Measurements from ENCODE around the gene SELENOI. TPM values are rescaled to one million over a fixed set of nuclear protein-coding genes. Genes with fewer than 3 reads are reported as not detected.

Gene SELENOI
- total RNA-seq, 1 donor from 2014 or later, result 51.9 TPM

DNA sequence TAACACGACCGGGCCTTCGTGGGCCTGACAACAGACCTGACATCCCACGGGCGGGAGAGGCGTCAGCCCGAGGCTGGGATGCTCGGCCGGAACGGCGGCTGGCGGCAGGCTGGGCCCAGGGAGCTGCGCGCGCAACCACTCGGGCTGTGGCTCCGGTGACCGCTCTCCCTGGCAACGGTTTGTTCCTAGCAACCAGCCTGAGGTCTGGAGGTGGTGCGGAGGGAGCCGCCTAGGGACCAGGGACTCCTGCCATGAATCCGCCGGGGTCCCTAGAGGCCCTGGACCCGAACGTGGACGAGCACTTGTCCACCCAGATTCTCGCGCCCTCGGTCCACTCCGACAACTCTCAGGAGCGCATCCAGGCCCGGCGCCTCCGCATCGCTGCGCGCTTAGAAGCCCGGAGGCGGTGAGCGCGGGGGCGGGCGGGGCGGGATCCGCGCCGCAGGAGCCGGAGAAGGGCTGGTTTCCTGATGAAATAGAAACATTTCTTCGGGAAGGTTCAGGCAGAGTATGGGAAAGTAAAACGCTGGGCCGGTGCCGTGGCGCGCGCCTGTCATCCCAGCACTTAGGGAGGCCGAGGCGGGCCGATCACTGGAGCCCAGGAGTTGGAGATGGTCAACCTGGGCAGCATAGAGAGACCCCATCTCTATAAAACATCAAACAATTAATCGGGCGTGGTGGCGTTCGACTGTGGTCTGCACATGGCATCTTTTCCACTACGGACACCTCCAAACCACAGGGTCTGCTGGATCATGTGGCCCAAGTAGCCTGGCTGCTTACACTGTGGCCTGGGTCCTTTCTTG is 56.0 kb downstream of the SELENOI start, which contains the start of gene DRC1:
TSS of gene DRC1 (plus strand) at position 182 of the 803 bp plus-strand sequence. CDS start at position 252, 70 bp downstream.
- H3K36me3 ChIP-seq (ENCODE audit: insufficient read depth, low read length), result no peaks in the 10 kb centered on the region
- peak within 1 kb of the TSS; percentile 81 for H3K9ac ChIP-seq (ENCODE audit: low read length)
- peak within 1 kb of the TSS; percentile 83 for H3K27ac ChIP-seq (ENCODE audit: low read depth, low read length)
- no peaks in the 10 kb centered on the region for H4K20me1 ChIP-seq (ENCODE audit: insufficient read depth, low read length)
- H3K4me3 ChIP-seq (ENCODE audit: insufficient read depth, low read depth, low read length), result peak within 1 kb of the TSS; percentile 64
- DNase-seq (ENCODE audit: low read depth) (peak; percentile 62), FAIRE-seq (no peak)
- no peaks in the 10 kb centered on the region for H3K9me3 ChIP-seq (ENCODE audit: insufficient read depth, low read depth, low read length)
- H3K4me1 ChIP-seq (ENCODE audit: insufficient read depth, low read length), result peaks cover 9% of the 10 kb centered on the region
- no peaks in the 10 kb centered on the region for H3K27me3 Mint-ChIP-seq (ENCODE audit: low read depth, unreplicated experiment)
- no peaks in the 10 kb centered on the region for H3K36me3 Mint-ChIP-seq (ENCODE audit: low read depth, unreplicated experiment)
- no peaks in the 10 kb centered on the region for H3K9me3 Mint-ChIP-seq (ENCODE audit: unreplicated experiment)
- peaks cover 6% of the 10 kb centered on the region for H3K4me1 Mint-ChIP-seq (ENCODE audit: low read depth, unreplicated experiment)
- H3K79me2 ChIP-seq (ENCODE audit: insufficient read depth, low read length), result no peaks in the 10 kb centered on the region
- H3K4me3 Mint-ChIP-seq (ENCODE audit: unreplicated experiment), result peak within 1 kb of the TSS; percentile 73
- H3K27me3 ChIP-seq (ENCODE audit: insufficient read depth, low read length), result no peaks in the 10 kb centered on the region
- peak within 1 kb of the TSS; percentile 87 for H3K4me2 ChIP-seq (ENCODE audit: low read length)
- TF ChIP-seq EZH2 (IDR thresholded peaks at IDR 0.05; ENCODE audit: insufficient read depth, low read length), result no peak
- TF ChIP-seq CTCF (IDR thresholded peaks at IDR 0.05; ENCODE audit: insufficient read depth, low read depth, low read length), result no peak
- peak within 1 kb of the TSS; percentile 77 for H2AFZ ChIP-seq (ENCODE audit: low read depth, low read length)
- peak within 1 kb of the TSS; percentile 83 for H3K27ac Mint-ChIP-seq (ENCODE audit: unreplicated experiment)

GRCh38 chr2:26407526-26407925 is 61.6 kb downstream of the SELENOI start:
- Mint-ChIP-seq H3K4me1 (ENCODE audit: low read depth, unreplicated experiment) (peaks cover 1% of the 10 kb centered on the region), H3K9me3 (ENCODE audit: unreplicated experiment) (no peaks in the 10 kb centered on the region), H3K4me3 (ENCODE audit: unreplicated experiment) (no peak overlapping the region), H3K36me3 (ENCODE audit: low read depth, unreplicated experiment) (peaks cover 2% of the 10 kb centered on the region), H3K27me3 (ENCODE audit: low read depth, unreplicated experiment) (peaks cover 5% of the 10 kb centered on the region), H3K27ac (ENCODE audit: unreplicated experiment) (no peak overlapping the region)
- TF ChIP-seq CTCF (IDR thresholded peaks at IDR 0.05; ENCODE audit: insufficient read depth, low read depth, low read length), result no peak
- no peak for TF ChIP-seq EZH2 (IDR thresholded peaks at IDR 0.05; ENCODE audit: insufficient read depth, low read length)
- Histone ChIP-seq H3K4me2 (ENCODE audit: low read length) (no peak overlapping the region), H4K20me1 (ENCODE audit: insufficient read depth, low read length) (no peaks in the 10 kb centered on the region), H3K4me1 (ENCODE audit: insufficient read depth, low read length) (no peaks in the 10 kb centered on the region), H3K9me3 (ENCODE audit: insufficient read depth, low read depth, low read length) (no peaks in the 10 kb centered on the region), H3K27ac (ENCODE audit: low read depth, low read length) (no peak overlapping the region), H3K79me2 (ENCODE audit: insufficient read depth, low read length) (no peaks in the 10 kb centered on the region), H3K9ac (ENCODE audit: low read length) (no peak overlapping the region), H3K4me3 (ENCODE audit: insufficient read depth, low read depth, low read length) (no peak overlapping the region), H3K36me3 (ENCODE audit: insufficient read depth, low read length) (no peaks in the 10 kb centered on the region), H3K27me3 (ENCODE audit: insufficient read depth, low read length) (peaks cover 3% of the 10 kb centered on the region), H2AFZ (ENCODE audit: low read depth, low read length) (no peak overlapping the region)
- FAIRE-seq (no peak), DNase-seq (ENCODE audit: low read depth) (no peak)

DNA sequence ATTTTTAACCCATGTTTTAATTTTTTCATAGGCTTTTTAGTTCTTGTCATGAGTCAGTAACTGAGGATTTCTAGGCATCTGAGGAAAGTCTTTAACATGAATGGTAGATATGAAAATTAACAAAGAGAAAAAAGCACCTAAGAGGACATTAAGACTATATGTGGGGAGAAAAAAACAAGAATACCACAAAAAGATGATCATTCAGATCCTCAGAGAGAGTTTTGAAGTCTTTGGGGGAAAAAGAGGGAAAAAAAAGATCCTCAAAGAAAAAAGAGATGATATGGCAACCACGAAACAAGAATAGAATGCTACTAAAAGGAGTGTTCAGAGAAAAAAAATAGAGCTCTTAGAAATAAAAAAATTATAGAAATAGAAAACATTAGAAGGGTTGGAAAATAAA is 63.8 kb downstream of the SELENOI start:
- H3K9ac ChIP-seq (ENCODE audit: low read length), result no peak overlapping the region
- peaks cover 3% of the 10 kb centered on the region for H3K27me3 ChIP-seq (ENCODE audit: insufficient read depth, low read length)
- no peak overlapping the region for H3K4me2 ChIP-seq (ENCODE audit: low read length)
- H3K4me3 ChIP-seq (ENCODE audit: insufficient read depth, low read depth, low read length), result no peak overlapping the region
- FAIRE-seq (no peak), DNase-seq (ENCODE audit: low read depth) (no peak)
- Mint-ChIP-seq H3K36me3 (ENCODE audit: low read depth, unreplicated experiment) (peaks cover 2% of the 10 kb centered on the region), H3K4me1 (ENCODE audit: low read depth, unreplicated experiment) (peaks cover 1% of the 10 kb centered on the region), H3K27ac (ENCODE audit: unreplicated experiment) (no peak overlapping the region), H3K9me3 (ENCODE audit: unreplicated experiment) (no peaks in the 10 kb centered on the region), H3K4me3 (ENCODE audit: unreplicated experiment) (no peak overlapping the region), H3K27me3 (ENCODE audit: low read depth, unreplicated experiment) (peaks cover 5% of the 10 kb centered on the region)
- no peak overlapping the region for H2AFZ ChIP-seq (ENCODE audit: low read depth, low read length)
- no peaks in the 10 kb centered on the region for H3K36me3 ChIP-seq (ENCODE audit: insufficient read depth, low read length)
- TF ChIP-seq EZH2 (IDR thresholded peaks at IDR 0.05; ENCODE audit: insufficient read depth, low read length) (no peak), CTCF (IDR thresholded peaks at IDR 0.05; ENCODE audit: insufficient read depth, low read depth, low read length) (no peak)
- H3K79me2 ChIP-seq (ENCODE audit: insufficient read depth, low read length), result no peaks in the 10 kb centered on the region
- H3K27ac ChIP-seq (ENCODE audit: low read depth, low read length), result no peak overlapping the region
- H3K9me3 ChIP-seq (ENCODE audit: insufficient read depth, low read depth, low read length), result no peaks in the 10 kb centered on the region
- H3K4me1 ChIP-seq (ENCODE audit: insufficient read depth, low read length), result no peaks in the 10 kb centered on the region
- no peaks in the 10 kb centered on the region for H4K20me1 ChIP-seq (ENCODE audit: insufficient read depth, low read length)
